GM19438 (cell line): Measurements from ENCODE around the gene HSPB7.
"Not testable (repeated sequence)": the region's sequence is repeated elsewhere in the genome, so short reads cannot be mapped to it uniquely, and the experiment has no call there.

Experiments used
- ATAC-seq: cut with Tn5 transposase; IDR thresholded peaks from one replicate; pipeline ENCODE4 v1.9.1; 2021; ENCODE audit warnings: low read depth; ENCODE audit not compliant: unreplicated experiment

The HSPB7 gene

DNA sequence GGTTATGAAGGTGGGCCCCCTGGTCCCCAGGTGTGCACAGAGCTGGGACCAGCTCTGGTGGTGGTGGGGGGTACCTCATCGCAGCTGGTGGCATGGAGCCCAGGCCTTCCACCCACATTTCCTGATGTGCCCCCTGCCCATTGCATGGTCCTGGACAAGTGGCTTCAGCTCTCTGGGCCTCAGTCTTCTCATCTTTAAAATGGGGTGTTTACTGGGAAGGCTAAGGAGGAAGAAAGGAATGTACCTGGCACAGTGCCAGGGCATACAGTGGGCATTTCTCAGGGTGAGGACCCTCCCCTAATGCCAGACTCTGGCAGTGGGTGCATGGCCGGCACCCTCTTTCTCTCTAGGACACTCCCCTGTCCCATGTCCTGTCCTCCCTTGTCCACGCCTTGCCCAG is 33.2 kb upstream of the HSPB7 start:
- ATAC-seq = no peak

GRCh38 chr1:16050328-16050727 is 32.5 kb upstream of the HSPB7 start:
- no peak for ATAC-seq

DNA sequence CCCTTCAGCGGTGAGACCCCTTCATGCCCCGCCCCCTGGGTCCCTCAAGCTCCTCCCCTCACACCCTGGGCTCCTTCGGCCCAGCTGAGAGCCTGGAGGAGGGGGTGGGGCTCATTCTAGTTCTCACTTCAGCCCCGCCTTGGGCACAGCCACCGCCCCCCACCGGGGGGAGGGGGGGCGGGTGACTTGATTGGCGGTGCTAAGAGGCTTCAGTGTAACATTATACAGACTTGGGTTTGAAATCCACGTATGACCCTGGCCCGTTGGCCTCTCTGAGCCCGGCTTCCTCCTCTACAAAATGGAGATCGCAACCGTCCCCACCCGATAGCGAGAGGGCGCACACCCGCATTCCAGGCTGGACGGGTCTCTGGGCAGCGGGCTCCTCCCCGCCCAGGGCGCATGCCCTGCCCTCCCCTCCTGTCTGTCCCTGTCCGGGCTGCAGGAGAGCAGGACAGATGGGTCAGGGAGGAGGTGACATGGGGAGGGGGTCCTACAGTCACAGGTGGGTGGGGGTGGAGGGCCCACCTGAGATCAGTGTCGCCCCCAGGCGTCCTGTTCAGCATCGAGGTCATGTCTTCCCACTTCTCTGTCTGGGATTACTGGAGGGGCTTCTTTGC is 30.8 kb upstream of the HSPB7 start:
- ATAC-seq = no peak

DNA sequence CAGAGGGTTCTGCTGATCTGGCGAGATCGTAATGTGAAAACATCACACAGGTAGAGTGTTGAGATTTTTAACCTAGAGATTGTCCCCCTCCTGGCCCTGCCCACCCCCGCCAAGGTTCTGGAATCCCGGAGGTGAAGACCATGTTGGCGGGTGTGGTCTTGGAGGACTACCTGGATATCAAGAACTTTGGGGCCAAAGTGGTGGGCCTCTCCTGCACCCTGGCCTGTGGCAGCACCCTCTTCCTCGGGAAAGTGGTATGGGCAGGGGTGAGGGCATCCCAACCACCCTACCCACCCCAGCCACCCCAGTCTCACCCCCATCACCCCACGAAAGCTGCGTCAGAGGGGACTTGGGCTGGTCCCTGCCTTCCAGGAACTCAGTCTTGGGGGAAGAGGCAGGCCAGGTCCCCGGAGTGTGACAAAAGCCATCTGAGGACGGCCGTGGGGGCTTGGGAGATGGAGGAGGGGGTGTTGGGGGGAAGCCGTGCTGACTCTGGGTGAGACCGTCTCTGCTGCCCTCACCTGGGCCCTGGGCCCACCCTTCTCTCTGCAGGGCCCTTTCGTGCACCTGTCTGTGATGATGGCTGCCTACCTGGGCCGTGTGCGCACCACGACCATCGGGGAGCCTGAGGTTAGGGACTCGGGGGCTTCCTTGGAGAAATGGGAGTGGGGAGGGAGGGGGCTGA is 30.1 kb upstream of the HSPB7 start:
- ATAC-seq = no peak

DNA sequence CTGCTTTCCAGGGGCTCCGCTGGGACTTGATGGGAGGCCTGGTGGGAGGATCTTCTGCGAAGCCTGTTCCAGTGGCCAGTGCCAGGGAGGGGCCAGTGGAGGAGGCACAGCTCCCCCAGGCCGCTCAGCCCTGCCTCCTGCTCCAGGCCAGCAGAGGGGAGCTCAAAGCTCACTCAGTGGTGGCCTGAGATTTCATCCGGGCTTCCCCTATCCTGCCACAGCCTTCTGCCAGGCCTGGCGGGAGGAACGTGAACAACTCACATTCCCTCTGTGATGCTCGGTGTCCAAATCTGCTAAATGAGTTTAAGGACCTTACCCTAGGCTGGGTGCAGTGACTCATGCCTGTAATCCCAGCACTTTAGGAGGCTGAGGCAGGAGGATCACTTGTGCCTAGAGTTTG is 29.0 kb upstream of the HSPB7 start:
- ATAC-seq = no peak

DNA sequence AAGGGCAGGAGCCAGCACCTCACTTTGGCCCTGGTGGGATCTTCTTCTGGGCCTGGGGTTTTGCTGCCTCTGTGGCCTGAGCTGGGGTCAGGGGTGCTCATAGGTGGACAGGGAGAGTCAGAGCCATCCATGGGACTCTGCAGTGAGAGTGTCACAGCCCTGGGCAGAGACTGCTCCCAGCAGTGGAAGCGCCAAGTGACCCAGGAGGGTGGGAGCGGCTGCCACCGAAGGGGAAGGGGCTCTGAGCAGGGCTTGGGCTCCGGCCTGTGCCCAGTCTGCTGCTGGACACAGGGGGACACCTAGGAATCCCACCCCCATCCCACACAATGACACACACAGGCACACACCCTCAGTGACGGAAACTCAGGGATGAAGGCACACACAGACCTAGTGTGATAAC is 26.1 kb upstream of the HSPB7 start:
- ATAC-seq = no peak

DNA sequence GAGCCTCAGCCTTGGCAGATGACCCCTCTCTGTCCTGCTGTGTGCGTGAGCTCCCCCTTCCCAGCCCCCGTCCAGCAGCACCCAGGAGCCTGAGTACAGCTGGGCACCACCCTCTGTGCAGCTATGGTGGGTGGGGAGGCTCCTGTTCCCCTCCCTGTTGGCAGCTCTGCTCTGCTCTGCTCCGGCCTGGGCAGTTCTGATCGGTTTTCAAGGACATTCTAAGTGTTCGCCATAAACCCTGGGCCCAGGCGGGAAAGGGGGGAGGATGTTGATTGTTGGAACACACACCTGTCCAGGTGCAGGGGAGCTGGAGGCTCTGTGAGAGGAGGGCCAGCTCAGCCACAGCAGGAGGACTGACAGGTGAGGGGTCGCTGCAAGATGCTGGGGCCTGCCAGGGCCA is 25.7 kb upstream of the HSPB7 start, which contains the start of gene CLCNKB:
Gene CLCNKB, plus strand, starts transcription at position 262 of the 400 bp plus-strand sequence. CDS start 711 bp downstream, outside the sequence.
- ATAC-seq = no peak

- ATAC-seq = not testable (repeated sequence)
These were observed 24.8 kb upstream of the HSPB7 start for GRCh38 chr1:16042654-16043053.

DNA sequence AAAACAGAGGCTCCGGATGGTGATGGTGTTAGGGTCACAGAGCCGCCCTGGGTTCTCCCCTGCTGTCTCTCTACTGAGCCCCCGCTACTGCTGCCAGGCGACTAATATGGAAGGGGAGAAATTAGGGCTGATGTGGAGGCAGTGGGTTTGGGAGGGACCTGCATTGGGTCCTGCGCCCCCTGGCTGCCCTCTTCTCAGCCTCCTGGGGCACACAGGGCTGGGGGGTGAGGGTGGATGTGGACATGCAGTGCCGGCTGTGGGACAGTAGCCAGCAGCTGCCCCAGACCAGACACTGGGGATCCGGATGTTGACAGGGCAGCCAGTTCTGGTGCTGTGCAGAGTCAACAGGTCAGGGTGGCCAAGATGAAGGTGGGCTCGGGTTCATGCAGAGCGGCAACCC is 24.3 kb upstream of the HSPB7 start:
- no peak for ATAC-seq

GRCh38 chr1:16041200-16041599 is 23.4 kb upstream of the HSPB7 start:
- no peak for ATAC-seq

- not testable (repeated sequence) for ATAC-seq
These were observed 22.0 kb upstream of the HSPB7 start for GRCh38 chr1:16039871-16040270.

GRCh38 chr1:16038620-16038912 is 20.7 kb upstream of the HSPB7 start:
- ATAC-seq = no peak

- not testable (repeated sequence) for ATAC-seq
These were observed 18.6 kb upstream of the HSPB7 start for GRCh38 chr1:16036461-16036860.

DNA sequence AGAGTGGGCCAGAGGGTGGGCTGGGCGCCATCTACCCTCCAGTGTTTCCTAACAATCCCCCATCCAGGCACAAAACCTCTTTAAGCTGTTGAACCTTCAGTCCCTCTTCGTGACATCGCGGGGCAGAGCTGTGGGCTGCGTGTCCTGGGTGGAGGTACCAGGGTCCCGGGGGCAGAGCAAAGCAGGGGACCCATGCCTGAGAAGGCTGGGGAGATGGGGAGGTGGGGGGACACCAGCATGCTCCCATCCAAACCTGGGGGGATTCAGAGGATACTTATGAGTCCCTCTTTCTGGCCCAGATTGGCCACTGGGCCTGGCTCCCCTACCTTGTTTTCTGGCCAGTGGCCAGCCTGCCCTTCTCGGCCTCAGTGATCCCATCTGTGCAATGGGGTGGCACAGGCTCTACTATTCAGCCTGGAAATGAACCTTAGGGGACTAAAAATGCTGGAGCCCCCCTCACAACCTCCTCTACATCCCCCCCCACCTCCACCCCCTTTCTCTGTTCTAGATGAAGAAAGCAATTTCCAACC is 15.3 kb upstream of the HSPB7 start:
- ATAC-seq = not testable (repeated sequence)

DNA sequence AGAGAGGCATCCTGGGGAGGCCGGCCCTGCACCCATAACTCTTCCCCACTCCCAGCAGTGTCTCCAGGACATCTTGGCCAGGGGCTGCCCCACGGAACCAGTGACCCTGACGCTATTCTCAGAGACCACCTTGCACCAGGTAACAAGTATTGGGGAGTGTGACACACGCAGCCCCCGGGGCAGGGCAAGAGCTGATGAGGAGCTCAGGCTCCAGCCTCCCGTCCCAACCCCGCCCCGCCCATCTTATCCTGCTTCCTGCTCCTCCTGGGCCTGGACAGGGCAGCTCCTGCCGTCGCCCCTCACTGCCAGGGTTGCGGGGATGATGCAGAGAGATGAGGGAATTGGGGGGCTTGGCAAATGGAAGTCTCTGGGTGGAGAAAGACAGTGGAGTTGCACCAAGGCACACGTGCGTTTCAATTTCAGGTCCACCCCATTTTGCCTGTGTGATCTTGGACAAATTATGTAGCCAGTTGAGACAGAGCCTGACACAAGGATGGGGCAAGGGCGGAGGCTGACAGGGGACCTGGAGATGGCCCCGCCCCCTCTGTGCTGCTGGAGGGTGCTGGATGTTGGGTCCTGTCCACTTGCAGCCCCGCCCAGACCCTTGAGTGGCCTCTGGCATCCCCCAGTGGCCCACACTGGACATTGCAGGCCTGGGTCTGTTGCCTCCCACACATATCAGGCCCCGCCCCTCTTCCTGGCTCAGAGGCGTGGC is 14.7 kb upstream of the HSPB7 start:
- ATAC-seq = no peak

- ATAC-seq = no peak
These were observed 13.7 kb upstream of the HSPB7 start for GRCh38 chr1:16031551-16031950.

DNA sequence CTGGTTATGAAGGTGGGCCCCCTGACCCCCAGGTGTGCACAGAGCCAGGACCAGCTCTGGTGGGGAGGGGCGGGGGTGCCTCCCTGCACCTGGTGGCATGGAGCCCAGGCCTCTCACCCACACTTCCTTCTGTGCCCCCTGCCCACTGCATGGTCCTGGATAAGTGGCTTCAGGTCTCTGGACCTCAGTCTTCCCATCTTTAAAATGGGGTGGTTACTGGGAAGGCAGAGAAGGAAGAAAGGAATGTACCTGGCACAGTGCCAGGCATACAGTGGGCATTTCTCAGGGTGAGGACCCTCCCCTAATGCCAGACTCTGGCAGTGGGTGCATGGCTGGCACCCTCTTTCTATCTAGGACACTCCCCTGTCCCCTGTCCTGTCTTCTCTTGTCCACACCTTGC is 11.4 kb upstream of the HSPB7 start:
- ATAC-seq = no peak

DNA sequence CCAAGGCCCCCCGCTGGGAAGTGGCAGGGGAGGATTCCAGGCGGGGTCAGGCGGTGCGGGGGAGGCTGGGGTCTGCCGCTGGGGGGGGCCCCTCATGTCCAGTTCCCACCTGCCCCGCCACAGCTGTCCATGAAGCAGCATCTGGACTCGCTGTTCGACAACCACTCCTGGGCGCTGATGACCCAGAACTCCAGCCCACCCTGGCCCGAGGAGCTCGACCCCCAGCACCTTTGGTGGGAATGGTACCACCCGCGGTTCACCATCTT is 11.1 kb upstream of the HSPB7 start:
- not testable (repeated sequence) for ATAC-seq

DNA sequence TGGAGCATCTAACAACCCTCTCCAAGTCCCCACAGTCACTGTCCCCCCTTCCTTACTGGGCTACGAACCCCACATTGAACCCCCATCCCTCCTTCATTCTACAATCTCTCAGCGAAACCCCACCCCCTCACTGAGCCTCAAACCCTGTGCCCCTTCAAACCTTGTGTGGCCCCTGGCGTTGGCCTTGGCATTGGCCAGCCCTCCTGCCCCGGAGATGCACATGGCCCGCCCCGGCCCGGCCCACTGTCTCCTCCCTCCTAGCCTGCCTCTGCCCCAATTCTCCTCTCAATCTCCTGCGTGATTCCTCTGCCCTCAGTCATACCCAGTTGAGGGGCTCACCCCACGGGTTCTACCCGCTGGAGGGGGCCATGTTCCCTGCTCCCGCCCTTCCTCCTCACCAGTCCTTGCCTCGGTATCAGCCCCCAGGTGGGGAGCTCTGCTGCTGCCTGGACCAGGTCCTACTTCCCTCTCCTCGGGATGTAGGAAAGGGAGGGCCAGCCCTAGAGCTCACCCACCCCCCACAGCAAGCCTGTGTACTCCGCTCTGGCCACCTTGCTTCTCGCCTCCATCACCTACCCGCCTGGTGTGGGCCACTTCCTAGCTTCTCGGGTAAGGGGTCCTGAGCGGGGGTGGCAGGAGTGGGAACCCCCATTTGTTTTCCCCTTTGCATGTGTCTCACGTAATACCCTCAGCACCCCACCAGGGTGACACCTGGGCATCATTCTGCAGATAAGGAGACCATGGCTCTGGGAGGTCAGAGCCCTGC is 10.6 kb upstream of the HSPB7 start:
- no peak for ATAC-seq

DNA sequence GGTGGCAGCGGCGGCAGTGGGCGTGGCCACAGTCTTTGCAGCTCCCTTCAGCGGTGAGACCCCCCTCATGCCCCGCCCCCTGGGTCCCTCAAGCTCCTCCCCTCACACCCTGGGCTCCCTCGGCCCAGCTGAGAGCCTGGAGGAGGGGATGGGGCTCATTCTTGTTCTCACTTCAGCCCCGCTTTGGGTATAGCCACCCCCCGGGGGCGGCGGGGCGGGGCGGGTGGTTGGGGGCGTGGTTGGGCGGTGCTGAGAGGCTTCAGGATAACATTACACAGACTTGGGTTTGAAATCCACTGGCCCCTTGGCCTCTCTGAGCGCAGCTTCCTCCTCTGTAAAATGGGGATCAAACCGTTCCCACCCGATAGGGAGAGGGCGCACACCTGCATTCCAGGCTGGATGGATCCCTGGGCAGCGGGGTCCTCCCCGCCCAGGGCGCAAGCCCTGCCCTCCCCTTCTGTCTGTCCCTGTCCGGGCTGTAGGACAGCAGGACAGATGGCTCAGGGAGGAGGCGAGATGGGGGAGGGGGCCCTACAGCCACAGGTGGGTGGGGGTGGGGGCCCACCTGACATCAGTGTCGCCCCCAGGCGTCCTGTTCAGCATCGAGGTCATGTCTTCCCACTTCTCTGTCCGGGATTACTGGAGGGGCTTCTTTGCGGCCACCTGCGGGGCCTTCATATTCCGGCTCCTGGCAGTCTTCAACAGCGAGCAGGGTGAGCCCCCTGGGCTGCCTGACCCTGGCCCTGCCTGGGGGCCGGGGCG is 9.1 kb upstream of the HSPB7 start:
- ATAC-seq = no peak
